KMS-11 (cell line): Measurements from ENCODE around the gene PNPO.

Experiments used
- H2AFZ ChIP-seq: fragments of 200-600 bp; sonication (generic); 2 replicates; pipeline ENCODE4 v1.6.1; 2016; ENCODE audit warnings: antibody characterized with exemption, mixed run types, low read depth
- H3K27ac ChIP-seq: fragments of 200-600 bp; sonication (generic); 2 replicates; pipeline ENCODE4 v1.6.1; 2016; ENCODE audit warnings: mild to moderate bottlenecking, mixed run types
- H3K27me3 ChIP-seq: fragments of 200-600 bp; sonication (generic); 2 replicates; pipeline ENCODE4 v1.6.1; 2017; ENCODE audit warnings: mild to moderate bottlenecking, low read depth, mixed run types, moderate library complexity; ENCODE audit not compliant: insufficient read depth
- H3K36me3 ChIP-seq: fragments of 200-600 bp; sonication (generic); 2 replicates; pipeline ENCODE4 v1.6.1; 2017; ENCODE audit warnings: mild to moderate bottlenecking, mixed run types; ENCODE audit not compliant: insufficient read depth
- H3K4me1 ChIP-seq: fragments of 200-600 bp; sonication (generic); 2 replicates; pipeline ENCODE4 v1.6.1; 2016; ENCODE audit warnings: mild to moderate bottlenecking, low read depth, mixed run types; ENCODE audit not compliant: poor library complexity, severe bottlenecking
- H3K4me2 ChIP-seq: fragments of 200-600 bp; sonication (generic); 2 replicates; pipeline ENCODE4 v1.7.0; 2016; ENCODE audit warnings: mild to moderate bottlenecking, mixed run types
- H3K4me3 ChIP-seq: fragments of 200-600 bp; sonication (generic); IDR thresholded peaks from 2 replicates; pipeline ENCODE4 v1.6.1; 2017; ENCODE audit warnings: low read depth, low read length, mixed read lengths; ENCODE audit not compliant: insufficient read depth
- H3K79me2 ChIP-seq: fragments of 200-600 bp; sonication (generic); 2 replicates; pipeline ENCODE4 v1.6.1; 2016; ENCODE audit warnings: low read depth, mixed run types; ENCODE audit not compliant: insufficient read depth
- H3K9ac ChIP-seq: fragments of 200-600 bp; sonication (generic); 2 replicates; pipeline ENCODE4 v1.6.1; 2016; ENCODE audit warnings: mild to moderate bottlenecking, mixed run types
- H4K20me1 ChIP-seq: fragments of 200-600 bp; sonication (generic); 2 replicates; pipeline ENCODE4 v1.6.1; 2016; ENCODE audit warnings: mild to moderate bottlenecking, mixed run types; ENCODE audit not compliant: insufficient read depth
- TF ChIP-seq, protein P1 (sequence below): fragments of 200-600 bp; sonication (generic); conservative IDR thresholded peaks from 2 replicates; pipeline ENCODE4 v1.6.1; 2017; ENCODE audit warnings: low read depth, mild to moderate bottlenecking, antibody characterized with exemption, low read length, moderate library complexity, mixed read lengths

PNPO gene

DNA sequence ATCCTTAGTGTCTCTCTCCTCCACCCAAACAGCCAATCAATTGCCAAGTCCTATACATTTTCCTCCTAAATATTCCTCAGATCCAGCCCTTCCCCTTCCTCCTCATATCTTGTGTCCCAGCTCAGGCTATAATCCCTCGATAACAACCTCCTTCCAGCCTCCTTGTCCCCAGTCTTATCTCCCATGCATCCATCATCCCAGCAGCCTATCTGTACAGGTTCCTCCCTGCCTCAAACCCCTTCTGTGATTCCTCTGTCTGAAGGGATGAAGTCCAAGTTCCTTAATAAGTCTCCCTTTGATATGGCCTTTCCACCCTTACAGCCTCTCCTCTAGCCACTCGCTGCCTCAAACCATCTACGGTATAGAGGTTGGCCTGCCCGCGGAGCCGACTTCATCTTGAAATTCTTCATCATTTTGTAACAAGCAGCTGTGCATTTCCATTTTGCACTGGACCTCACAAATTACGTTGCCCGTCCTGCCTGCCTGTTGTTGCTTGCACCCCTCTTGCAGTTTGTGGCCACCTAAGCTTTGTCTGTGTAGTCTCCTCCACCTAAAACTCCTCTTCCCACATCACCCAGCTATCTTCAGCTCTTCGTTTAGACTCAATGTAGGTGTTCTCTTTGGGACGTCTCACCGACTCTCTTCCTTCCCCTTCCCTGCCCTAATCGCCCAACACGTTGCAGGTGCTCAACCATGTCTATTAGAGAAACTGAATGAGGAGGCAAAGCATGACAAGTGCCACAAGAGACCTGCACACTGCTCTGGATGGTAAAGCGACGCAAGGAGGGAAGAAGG lies 28.8 kb downstream of the PNPO start:
- H3K4me3 ChIP-seq, result no peak overlapping the region
- TF ChIP-seq, protein P1, sequence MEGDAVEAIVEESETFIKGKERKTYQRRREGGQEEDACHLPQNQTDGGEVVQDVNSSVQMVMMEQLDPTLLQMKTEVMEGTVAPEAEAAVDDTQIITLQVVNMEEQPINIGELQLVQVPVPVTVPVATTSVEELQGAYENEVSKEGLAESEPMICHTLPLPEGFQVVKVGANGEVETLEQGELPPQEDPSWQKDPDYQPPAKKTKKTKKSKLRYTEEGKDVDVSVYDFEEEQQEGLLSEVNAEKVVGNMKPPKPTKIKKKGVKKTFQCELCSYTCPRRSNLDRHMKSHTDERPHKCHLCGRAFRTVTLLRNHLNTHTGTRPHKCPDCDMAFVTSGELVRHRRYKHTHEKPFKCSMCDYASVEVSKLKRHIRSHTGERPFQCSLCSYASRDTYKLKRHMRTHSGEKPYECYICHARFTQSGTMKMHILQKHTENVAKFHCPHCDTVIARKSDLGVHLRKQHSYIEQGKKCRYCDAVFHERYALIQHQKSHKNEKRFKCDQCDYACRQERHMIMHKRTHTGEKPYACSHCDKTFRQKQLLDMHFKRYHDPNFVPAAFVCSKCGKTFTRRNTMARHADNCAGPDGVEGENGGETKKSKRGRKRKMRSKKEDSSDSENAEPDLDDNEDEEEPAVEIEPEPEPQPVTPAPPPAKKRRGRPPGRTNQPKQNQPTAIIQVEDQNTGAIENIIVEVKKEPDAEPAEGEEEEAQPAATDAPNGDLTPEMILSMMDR, result no peak
- no peaks in the 10 kb centered on the region for H4K20me1 ChIP-seq
- peak overlapping the region; percentile 88 for H2AFZ ChIP-seq
- peaks cover 19% of the 10 kb centered on the region for H3K4me1 ChIP-seq
- no peak overlapping the region for H3K9ac ChIP-seq
- no peaks in the 10 kb centered on the region for H3K27me3 ChIP-seq
- peaks cover 10% of the 10 kb centered on the region; the same call in 1 of the 2 replicates for H3K79me2 ChIP-seq
- peak overlapping the region; percentile 94 for H3K4me2 ChIP-seq
- H3K36me3 ChIP-seq, result no peaks in the 10 kb centered on the region
- H3K27ac ChIP-seq, result no peak overlapping the region

DNA sequence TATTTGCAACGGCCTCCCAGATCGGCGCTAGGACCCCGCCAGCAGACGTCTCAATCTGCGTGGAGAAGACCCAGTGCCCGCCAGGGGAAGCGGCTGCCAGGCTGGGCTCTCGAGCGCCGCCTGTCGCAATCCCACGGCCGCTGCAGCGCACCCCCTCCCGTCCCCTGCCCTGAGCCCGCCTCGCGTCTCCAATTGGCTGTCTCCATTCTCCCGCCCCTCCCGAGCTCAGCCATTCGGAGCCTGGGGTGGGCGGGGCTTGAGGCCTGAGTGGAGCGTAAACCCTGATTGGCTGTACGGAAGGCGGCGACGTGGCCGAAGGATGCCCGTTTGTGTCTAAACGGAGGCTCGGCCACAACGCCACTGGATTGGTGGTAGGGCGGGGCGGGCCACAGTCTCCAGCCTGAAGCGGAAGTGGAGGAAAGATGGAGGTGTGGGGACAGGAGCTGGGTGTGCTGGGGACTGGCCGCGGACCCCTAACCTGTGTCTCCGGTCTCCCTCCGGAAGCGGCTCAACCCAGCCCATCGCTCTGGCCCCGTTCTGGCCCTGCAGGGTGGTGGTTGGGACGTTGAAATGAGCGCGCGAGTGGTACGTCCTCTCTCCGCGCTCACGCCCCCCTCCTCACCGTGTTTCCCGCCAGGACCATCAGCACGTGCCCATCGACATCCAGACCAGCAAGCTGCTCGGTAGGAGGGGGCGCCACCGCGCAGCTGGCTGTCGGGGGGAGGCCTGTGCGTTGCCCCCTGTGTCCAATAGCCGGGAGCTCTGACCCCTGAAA lies 29.5 kb downstream of the PNPO start, which contains the start of gene CDK5RAP3:
CDK5RAP3 (plus strand) TSS at position 389 of the 775 bp plus-strand sequence; CDS start at position 423, 34 bp downstream.
- Histone ChIP-seq H3K27ac (peak within 1 kb of the TSS; percentile 29), H3K4me1 (peaks cover 19% of the 10 kb centered on the region), H2AFZ (peak within 1 kb of the TSS; percentile 88), H3K27me3 (no peaks in the 10 kb centered on the region), H3K4me3 (peak within 1 kb of the TSS; percentile 33), H3K36me3 (no peaks in the 10 kb centered on the region), H3K79me2 (peaks cover 10% of the 10 kb centered on the region; the same call in 1 of the 2 replicates), H4K20me1 (no peaks in the 10 kb centered on the region), H3K9ac (peak within 1 kb of the TSS; percentile 57; the same call in 1 of the 2 replicates), H3K4me2 (peak within 1 kb of the TSS; percentile 94)
- TF ChIP-seq, protein P1, result peak; percentile 82

DNA sequence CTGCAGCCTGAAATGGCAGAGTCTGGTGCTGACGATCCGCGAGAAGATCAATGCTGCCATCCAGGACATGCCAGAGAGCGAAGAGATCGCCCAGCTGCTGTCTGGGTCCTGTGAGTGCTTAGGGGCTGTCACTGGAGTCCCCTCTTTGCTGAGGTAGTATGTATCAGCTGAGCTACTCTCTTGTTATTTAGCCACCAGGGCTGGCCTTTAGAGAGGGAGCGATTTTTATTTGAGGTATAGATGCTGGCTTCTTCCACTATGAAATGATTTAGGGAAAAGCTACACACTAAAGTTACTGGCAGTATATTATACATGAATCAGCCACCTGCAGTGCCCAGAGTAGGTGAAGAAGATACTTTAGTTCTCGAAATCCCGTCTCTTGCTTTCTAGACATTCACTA lies 32.2 kb downstream of the PNPO start:
- H3K79me2 ChIP-seq, result peaks cover 10% of the 10 kb centered on the region; the same call in 1 of the 2 replicates
- no peak overlapping the region for H3K4me2 ChIP-seq
- no peaks in the 10 kb centered on the region for H3K27me3 ChIP-seq
- no peaks in the 10 kb centered on the region for H3K36me3 ChIP-seq
- no peak overlapping the region for H3K27ac ChIP-seq
- H3K9ac ChIP-seq, result no peak overlapping the region
- no peak overlapping the region for H2AFZ ChIP-seq
- no peak overlapping the region for H3K4me3 ChIP-seq
- peaks cover 19% of the 10 kb centered on the region for H3K4me1 ChIP-seq
- TF ChIP-seq, protein P1, result no peak
- no peaks in the 10 kb centered on the region for H4K20me1 ChIP-seq

DNA sequence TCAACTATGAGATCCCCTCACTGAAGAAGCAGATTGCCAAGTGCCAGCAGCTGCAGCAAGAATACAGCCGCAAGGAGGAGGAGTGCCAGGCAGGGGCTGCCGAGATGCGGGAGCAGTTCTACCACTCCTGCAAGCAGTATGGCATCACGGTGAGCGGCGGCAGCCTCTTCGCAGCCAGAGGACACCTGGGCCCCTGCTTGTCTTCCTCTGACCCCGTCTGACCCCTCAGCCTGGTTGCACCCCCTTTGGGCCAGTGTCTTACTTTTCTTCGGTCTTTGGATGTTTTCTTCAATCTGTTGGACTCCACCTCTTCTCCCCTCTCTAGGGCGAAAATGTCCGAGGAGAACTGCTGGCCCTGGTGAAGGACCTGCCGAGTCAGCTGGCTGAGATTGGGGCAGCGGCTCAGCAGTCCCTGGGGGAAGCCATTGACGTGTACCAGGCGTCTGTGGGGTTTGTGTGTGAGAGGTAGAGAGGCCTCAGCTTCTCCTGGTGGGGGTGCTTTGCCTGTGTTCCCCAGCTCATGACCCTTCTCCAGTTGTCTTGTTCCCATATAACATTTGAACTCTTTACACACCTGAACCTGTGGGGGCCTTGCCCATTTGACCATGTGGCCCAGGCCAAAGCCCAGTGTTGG lies 33.9 kb downstream of the PNPO start:
- no peaks in the 10 kb centered on the region for H3K36me3 ChIP-seq
- H2AFZ ChIP-seq, result no peak overlapping the region
- H3K9ac ChIP-seq, result no peak overlapping the region
- H3K4me1 ChIP-seq, result peaks cover 14% of the 10 kb centered on the region
- TF ChIP-seq, protein P1, result no peak
- no peaks in the 10 kb centered on the region for H4K20me1 ChIP-seq
- no peak overlapping the region for H3K4me2 ChIP-seq
- H3K79me2 ChIP-seq, result peaks cover 10% of the 10 kb centered on the region; the same call in 1 of the 2 replicates
- H3K27ac ChIP-seq, result no peak overlapping the region
- H3K4me3 ChIP-seq, result no peak overlapping the region
- no peaks in the 10 kb centered on the region for H3K27me3 ChIP-seq
